Neuron (in vitro differentiated cells): ENCODE data around the gene RAC2.

Experiments used
- H2AFZ ChIP-seq: one replicate; pipeline ENCODE4 v1.6.1; 2013; ENCODE audit warnings: low read depth, mild to moderate bottlenecking, inconsistent platforms, low read length, moderate library complexity
- H3K27me3 ChIP-seq: one replicate; pipeline ENCODE4 v1.6.1; 2013; ENCODE audit warnings: low read length; ENCODE audit not compliant: insufficient read depth
- H3K36me3 ChIP-seq: one replicate; pipeline ENCODE4 v1.6.1; 2013; ENCODE audit warnings: low read length; ENCODE audit not compliant: insufficient read depth
- H3K4me1 ChIP-seq: one replicate; pipeline ENCODE4 v1.6.1; 2013; ENCODE audit warnings: low read length; ENCODE audit not compliant: insufficient read depth
- H3K4me3 ChIP-seq: 2 replicates; pipeline ENCODE4 v1.5.1; 2013; ENCODE audit warnings: mild to moderate bottlenecking, low read length, moderate library complexity
- H3K9me3 ChIP-seq: one replicate; pipeline ENCODE4 v1.6.1; 2013; ENCODE audit warnings: low read length

RAC2 gene

DNA sequence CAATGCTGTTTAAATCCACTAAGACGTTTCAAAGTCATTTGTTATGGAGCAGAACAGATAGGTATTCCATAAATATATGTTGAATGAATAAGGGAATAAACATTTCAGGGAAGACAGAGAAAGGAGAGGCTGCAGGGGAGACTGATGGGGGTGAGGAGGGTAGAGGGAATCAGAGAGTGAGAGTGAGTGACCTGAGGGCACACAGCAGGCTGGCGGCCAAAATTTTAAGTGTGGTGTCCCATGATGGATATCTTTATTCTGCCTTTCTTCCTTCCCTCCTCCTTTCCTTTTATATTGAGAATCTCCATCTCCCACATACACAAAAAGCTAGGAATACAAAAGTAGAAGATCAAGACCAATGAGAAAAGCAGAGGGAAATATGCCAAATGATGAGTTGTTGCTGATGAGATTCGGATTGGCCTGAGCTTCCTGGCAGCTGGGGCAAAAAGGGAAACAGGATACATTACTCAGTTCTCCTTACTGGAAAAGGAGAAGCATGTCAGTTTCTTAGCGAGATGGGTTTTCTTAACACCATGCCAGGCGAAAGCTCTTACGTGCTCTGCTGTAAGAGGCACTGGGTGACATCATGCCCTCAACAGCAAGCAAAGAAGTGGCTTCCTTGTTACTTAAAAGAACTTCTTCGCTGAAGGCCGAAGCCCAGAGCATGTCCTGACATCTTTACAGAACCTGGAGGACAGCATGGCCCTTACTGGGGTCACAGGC, 27.0 kb upstream of the RAC2 start:
- no peak overlapping the region for H3K4me3 ChIP-seq
- no peak overlapping the region for H2AFZ ChIP-seq
- H3K36me3 ChIP-seq = no peaks in the 10 kb centered on the region
- H3K27me3 ChIP-seq = no peaks in the 10 kb centered on the region
- H3K9me3 ChIP-seq = no peaks in the 10 kb centered on the region
- H3K4me1 ChIP-seq = no peaks in the 10 kb centered on the region

DNA sequence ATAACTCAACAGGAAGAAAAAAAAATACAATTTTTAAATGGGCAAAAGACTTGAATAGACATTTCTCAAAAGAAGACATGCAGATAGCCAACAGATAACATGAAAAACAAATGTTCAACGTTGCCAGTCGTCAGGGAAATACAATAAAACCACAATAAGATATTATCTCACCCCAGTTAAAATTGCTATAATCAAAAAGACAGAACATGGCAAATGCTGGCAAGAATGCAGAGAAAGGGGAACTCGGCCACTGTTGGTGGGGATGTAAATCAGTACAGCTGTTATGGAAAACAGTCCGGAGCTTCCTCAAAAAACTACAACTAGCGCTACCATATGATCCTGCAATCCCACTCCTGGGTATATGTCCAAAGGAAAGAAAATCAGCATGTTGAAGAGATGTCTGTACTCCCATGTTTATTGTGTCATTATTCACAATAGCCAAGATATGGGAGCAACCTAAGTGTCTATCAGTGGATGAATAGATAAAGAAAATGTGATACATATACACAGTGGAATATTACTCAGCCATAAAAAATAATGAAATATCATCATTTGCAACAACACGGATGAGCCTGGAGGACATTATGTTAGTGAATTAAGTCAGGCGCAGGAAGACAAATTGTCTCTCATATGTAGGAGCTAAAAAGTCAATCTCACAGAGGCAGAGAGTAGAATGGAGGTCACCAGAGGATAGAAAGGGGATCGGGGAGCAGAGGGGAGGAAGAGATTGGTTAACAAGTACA, 26.0 kb upstream of the RAC2 start:
- Histone ChIP-seq H2AFZ (no peak overlapping the region), H3K27me3 (no peaks in the 10 kb centered on the region), H3K4me1 (no peaks in the 10 kb centered on the region), H3K9me3 (no peaks in the 10 kb centered on the region), H3K36me3 (no peaks in the 10 kb centered on the region), H3K4me3 (no peak overlapping the region)

- Histone ChIP-seq H3K9me3 (peaks cover 10% of the 10 kb centered on the region), H3K4me3 (no peak overlapping the region), H3K27me3 (peaks cover 3% of the 10 kb centered on the region), H3K36me3 (no peaks in the 10 kb centered on the region), H3K4me1 (no peaks in the 10 kb centered on the region), H2AFZ (no peak overlapping the region)
Measured at GRCh38 chr22:37267661-37268413, 23.8 kb upstream of the RAC2 start.

GRCh38 chr22:37267135-37267587, 23.1 kb upstream of the RAC2 start:
- H2AFZ ChIP-seq = no peak overlapping the region
- H3K4me1 ChIP-seq = no peaks in the 10 kb centered on the region
- no peak overlapping the region for H3K4me3 ChIP-seq
- H3K36me3 ChIP-seq = no peaks in the 10 kb centered on the region
- peaks cover 10% of the 10 kb centered on the region for H3K9me3 ChIP-seq
- H3K27me3 ChIP-seq = peaks cover 3% of the 10 kb centered on the region

DNA sequence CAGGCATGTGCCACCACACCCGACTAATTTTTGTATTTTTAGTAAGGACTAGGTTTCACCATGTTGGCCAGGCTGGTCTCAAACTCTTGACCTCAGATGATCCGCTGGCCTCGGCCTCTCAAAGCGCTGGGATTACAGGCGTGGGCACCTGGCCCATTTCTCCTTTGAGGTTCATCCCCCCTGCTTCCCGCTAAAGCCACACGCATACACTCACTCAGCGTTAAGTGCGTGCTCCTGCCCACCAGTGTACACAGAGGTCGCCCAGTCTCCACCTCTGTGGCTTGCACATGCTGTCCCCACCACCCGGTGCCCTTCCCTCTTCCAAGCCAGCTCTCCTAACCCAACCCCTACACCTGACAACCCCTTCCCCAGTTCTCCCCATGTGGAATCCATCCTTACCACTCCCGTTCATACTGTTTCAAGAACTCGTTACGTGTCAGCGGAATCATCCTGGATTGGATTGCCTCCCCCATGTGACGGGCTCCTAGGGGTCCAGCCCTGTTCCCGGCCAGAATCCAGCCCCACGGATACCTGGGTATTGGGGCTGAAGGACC, 22.6 kb upstream of the RAC2 start:
- no peak overlapping the region for H3K4me3 ChIP-seq
- H3K36me3 ChIP-seq = no peaks in the 10 kb centered on the region
- H2AFZ ChIP-seq = no peak overlapping the region
- peaks cover 3% of the 10 kb centered on the region for H3K27me3 ChIP-seq
- H3K4me1 ChIP-seq = no peaks in the 10 kb centered on the region
- peaks cover 10% of the 10 kb centered on the region for H3K9me3 ChIP-seq

GRCh38 chr22:37263966-37264887, 20.2 kb upstream of the RAC2 start:
- no peak overlapping the region for H2AFZ ChIP-seq
- no peaks in the 10 kb centered on the region for H3K36me3 ChIP-seq
- H3K4me1 ChIP-seq = peaks cover 5% of the 10 kb centered on the region
- H3K4me3 ChIP-seq = no peak overlapping the region
- peaks cover 10% of the 10 kb centered on the region for H3K9me3 ChIP-seq
- peaks cover 5% of the 10 kb centered on the region for H3K27me3 ChIP-seq

DNA sequence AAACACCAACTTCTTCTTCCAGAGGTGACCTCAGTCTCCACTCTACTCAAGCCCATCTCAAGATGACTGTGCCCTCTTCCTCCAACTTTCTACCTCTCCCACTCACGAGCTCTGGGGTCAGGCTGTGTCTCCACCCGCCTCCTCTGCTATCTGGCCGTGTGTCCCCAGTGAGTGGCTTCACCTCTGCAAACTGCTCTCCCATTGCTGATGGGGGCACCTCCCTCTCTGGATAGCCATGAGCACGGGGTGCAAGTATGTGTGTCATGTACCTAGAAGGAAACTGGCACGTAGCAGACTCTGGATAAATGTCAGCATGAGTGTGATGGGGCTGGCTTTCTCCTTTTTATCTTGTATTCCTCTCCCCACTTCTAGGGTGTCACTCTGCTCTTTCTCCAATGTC, 18.3 kb upstream of the RAC2 start:
- peaks cover 6% of the 10 kb centered on the region for H3K4me1 ChIP-seq
- no peaks in the 10 kb centered on the region for H3K36me3 ChIP-seq
- no peak overlapping the region for H2AFZ ChIP-seq
- H3K9me3 ChIP-seq = peaks cover 10% of the 10 kb centered on the region
- peaks cover 5% of the 10 kb centered on the region for H3K27me3 ChIP-seq
- no peak overlapping the region for H3K4me3 ChIP-seq

DNA sequence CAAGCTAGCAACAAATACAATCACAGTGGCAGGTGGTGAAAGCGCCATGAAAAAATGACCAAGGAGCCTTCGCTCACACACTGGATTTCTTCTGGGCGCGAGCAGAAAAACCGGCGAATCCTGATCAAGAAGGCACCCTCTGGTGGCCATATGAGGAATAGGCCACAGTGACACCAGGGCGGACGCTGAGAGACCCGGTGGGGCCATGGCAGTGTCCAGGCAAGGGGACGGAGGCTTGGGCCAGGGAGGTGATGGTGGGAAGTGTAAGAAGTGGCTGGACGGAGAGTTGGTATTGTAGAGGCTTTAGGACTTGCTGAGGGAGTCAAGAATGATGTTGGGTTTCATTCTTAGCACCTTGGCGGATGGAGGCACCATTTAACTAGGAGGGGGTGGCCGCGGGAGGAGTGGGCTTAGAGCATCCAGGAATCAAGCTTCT, 16.9 kb upstream of the RAC2 start:
- Histone ChIP-seq H3K4me1 (peaks cover 6% of the 10 kb centered on the region), H2AFZ (no peak overlapping the region), H3K4me3 (no peak overlapping the region), H3K9me3 (peaks cover 10% of the 10 kb centered on the region), H3K36me3 (no peaks in the 10 kb centered on the region), H3K27me3 (peaks cover 5% of the 10 kb centered on the region)

GRCh38 chr22:37260155-37260795, 16.2 kb upstream of the RAC2 start:
- Histone ChIP-seq H2AFZ (no peak overlapping the region), H3K4me1 (peaks cover 6% of the 10 kb centered on the region), H3K27me3 (peaks cover 5% of the 10 kb centered on the region), H3K9me3 (peaks cover 10% of the 10 kb centered on the region), H3K4me3 (no peak overlapping the region), H3K36me3 (no peaks in the 10 kb centered on the region)

DNA sequence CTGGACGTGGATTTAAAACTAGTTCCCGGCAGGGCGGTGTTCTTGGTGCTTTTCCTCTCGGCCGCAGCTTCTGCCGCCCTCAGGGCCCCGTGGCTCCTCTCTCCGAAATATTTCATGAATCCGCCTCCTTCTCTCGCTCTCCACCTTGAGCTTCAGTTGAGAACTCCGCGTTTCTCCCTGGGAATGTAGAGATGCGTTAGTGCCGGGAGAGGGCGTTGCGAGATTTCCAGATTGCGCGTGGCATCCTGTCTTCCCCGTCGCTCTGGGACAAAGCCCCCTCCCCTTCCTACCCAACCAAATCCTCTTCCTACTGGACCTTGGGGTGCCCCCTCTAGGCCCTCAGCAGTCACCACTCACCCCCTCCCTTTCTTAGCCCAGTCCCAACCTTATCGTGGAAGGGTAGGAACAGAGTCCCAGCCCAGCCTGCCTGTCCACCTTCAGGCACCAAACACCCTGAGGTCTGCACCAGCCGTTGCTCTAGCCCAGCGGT, 15.5 kb upstream of the RAC2 start:
- H3K4me3 ChIP-seq = no peak overlapping the region
- H3K4me1 ChIP-seq = peaks cover 6% of the 10 kb centered on the region
- H3K27me3 ChIP-seq = peaks cover 5% of the 10 kb centered on the region
- H2AFZ ChIP-seq = no peak overlapping the region
- no peaks in the 10 kb centered on the region for H3K36me3 ChIP-seq
- peaks cover 10% of the 10 kb centered on the region for H3K9me3 ChIP-seq

DNA sequence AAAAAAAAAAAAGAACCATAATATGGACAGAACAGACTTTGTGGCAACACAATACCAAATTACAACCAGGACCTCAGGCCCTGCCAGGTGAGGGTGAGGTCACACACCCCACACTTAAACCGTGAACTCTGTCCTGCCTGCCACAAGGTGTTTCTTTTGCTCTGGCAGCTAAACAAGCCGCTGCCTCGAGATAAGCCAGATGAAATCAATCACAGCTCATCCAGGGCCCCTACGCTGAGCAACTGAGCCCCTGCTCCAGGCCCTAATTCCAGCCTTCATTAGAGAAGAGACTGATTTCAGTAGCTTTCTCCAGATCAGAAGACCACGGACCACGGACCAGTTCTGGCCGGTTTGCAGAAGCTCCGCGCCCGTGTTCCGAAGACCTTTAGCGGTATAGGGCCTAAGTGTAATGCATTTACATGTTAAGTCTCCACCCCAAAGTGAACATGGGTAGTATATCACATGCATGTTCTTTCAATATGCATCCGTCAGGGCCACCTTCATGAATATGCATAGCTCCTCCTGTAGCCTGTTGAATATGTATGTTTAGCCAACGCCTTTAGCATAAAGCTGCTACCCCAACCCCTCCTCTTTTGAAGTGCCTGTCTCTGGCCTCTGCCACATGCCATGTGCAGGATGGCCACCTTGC, 14.8 kb upstream of the RAC2 start:
- Histone ChIP-seq H3K27me3 (peaks cover 3% of the 10 kb centered on the region), H3K36me3 (no peaks in the 10 kb centered on the region), H2AFZ (no peak overlapping the region), H3K9me3 (peaks cover 3% of the 10 kb centered on the region), H3K4me1 (peaks cover 6% of the 10 kb centered on the region), H3K4me3 (no peak overlapping the region)
